ENCODE results near the gene PPARG.

GRCh38 chr3:12287727-12288181 is 1.1 kb upstream of the PPARG start:
- no peak for TF ChIP-seq CTCF (IDR thresholded peaks at IDR 0.05; ENCODE audit: low read length)
- no peak for TF ChIP-seq EZH2 (IDR thresholded peaks at IDR 0.05; ENCODE audit: borderline replicate concordance, low read length)
